Panc1 (cell line): ENCODE measurements around the gene ABCA8.

ENCODE experiments used
- CTCF ChIP-seq: fragments of 450-650 bp; IDR thresholded peaks from 2 replicates; pipeline ENCODE4 v1.5.1; 2017; ENCODE audit warnings: mild to moderate bottlenecking
- REST ChIP-seq, 2 experiments: IDR thresholded peaks; 2 replicates each; pipeline ENCODE4 v1.6.1; 2011 to 2012; ENCODE audit warnings: low read depth in 2 of 2, control low read depth in 1 of 2, low read length in 1 of 2, mild to moderate bottlenecking in 1 of 2, moderate library complexity in 1 of 2; ENCODE audit not compliant: insufficient read depth in 1 of 2
- TCF7L2 ChIP-seq: IDR thresholded peaks from 2 replicates; pipeline ENCODE4 v1.6.1; 2011; ENCODE audit warnings: mild to moderate bottlenecking, low read depth, low read length, inconsistent platforms

GRCh38 chr17:68868708-68869107 is 86.5 kb downstream of the ABCA8 start:
- TF ChIP-seq REST (IDR thresholded peaks at IDR 0.05; ENCODE audit: insufficient read depth in 1 of 2, low read depth in 2 of 2, low read length in 1 of 2), result no peak
- TF ChIP-seq CTCF, result no peak
- TF ChIP-seq TCF7L2, result no peak
